SK-N-SH (cell line): ENCODE data around the gene NARS2. TPM values are rescaled to one million over a fixed set of nuclear protein-coding genes. Genes with fewer than 3 reads are reported as not detected.

Experiments
- CTCF ChIA-PET: fragments of 300-600, 350-600 bp; formaldehyde crosslinking; extraction: SDS; loops from one replicate; lab custom pipeline; 2021; lab: Yijun Ruan, JAX
- POLR2A ChIA-PET: fragments of 350-600 bp; sonication (Branson Sonifier 250); formaldehyde crosslinking; extraction: SDS; loops from one replicate; lab custom pipeline; 2020; ENCODE audit warnings: antibody characterized with exemption, inconsistent platforms; lab: Yijun Ruan, JAX
- DNase-seq: peaks from one replicate; pipeline ENCODE4 v3.0.0; 2012
- H2AFZ ChIP-seq: fragments of 200-600 bp; sonication (generic); 2 replicates; pipeline ENCODE4 v1.8.1; 2016; ENCODE audit warnings: antibody characterized with exemption, mild to moderate bottlenecking, low read depth
- H3F3A ChIP-seq: fragments of 200-600 bp; sonication (generic); replicated peaks from 2 replicates; pipeline ENCODE3; 2016; ENCODE audit warnings: antibody characterized with exemption, mild to moderate bottlenecking; ENCODE audit not compliant: insufficient read depth
- H3K27ac ChIP-seq, 2 experiments: fragments of 200-500 bp in 1 of 2; fragments of 200-600 bp in 1 of 2; sonication (Bioruptor generic) in 1 of 2; sonication (generic), shearing (Covaris generic) in 1 of 2; 2 replicates each; pipeline versions ENCODE4 v1.5.1 to v1.6.1; 2014 to 2016; ENCODE audit warnings: low read depth in 2 of 2, inconsistent platforms in 1 of 2, low read length in 1 of 2, mild to moderate bottlenecking in 1 of 2, mixed read lengths in 1 of 2
- H3K27me3 ChIP-seq: fragments of 200-600 bp; sonication (generic), shearing (Covaris generic); 2 replicates; pipeline ENCODE4 v1.6.1; 2016; ENCODE audit warnings: mixed run types; ENCODE audit not compliant: insufficient read depth
- H3K36me3 ChIP-seq, 2 experiments: fragments of 200-500 bp in 1 of 2; fragments of 200-600 bp in 1 of 2; sonication (Bioruptor generic) in 1 of 2; sonication (generic) in 1 of 2; replicated peaks in 1 of 2; 2 replicates each; pipeline versions ENCODE3 to v1.5.1; 2014 to 2016; ENCODE audit warnings: low read length in 1 of 2, mild to moderate bottlenecking in 1 of 2; ENCODE audit not compliant: insufficient read depth in 2 of 2, control insufficient read depth in 1 of 2
- H3K4me1 ChIP-seq, 2 experiments: fragments of 200-500 bp in 1 of 2; fragments of 200-600 bp in 1 of 2; sonication (Bioruptor generic) in 1 of 2; sonication (generic), shearing (Covaris generic) in 1 of 2; 2 replicates each; pipeline versions ENCODE4 v1.5.1 to v1.6.1; 2014 to 2016; ENCODE audit warnings: low read depth in 1 of 2, low read length in 1 of 2, mixed run types in 1 of 2; ENCODE audit not compliant: insufficient read depth in 2 of 2, control insufficient read depth in 1 of 2
- H3K4me2 ChIP-seq: fragments of 200-600 bp; sonication (generic), shearing (Covaris generic); 2 replicates; pipeline ENCODE4 v1.6.1; 2017; ENCODE audit warnings: mixed run types
- H3K4me3 ChIP-seq, 2 experiments: fragments of 200-500 bp in 1 of 2; fragments of 200-600 bp in 1 of 2; sonication (Bioruptor generic) in 1 of 2; sonication (generic), shearing (Covaris generic) in 1 of 2; 2 replicates each; pipeline versions ENCODE4 v1.5.1 to v1.8.1; 2014 to 2016; ENCODE audit warnings: low read depth in 2 of 2, inconsistent platforms in 1 of 2, low read length in 1 of 2, mild to moderate bottlenecking in 1 of 2, mixed read lengths in 1 of 2, moderate library complexity in 1 of 2
- H3K79me2 ChIP-seq: fragments of 200-600 bp; sonication (generic); 2 replicates; pipeline ENCODE4 v1.8.1; 2017; ENCODE audit warnings: mild to moderate bottlenecking; ENCODE audit not compliant: insufficient read depth
- H3K9ac ChIP-seq: fragments of 200-600 bp; sonication (generic); 2 replicates; pipeline ENCODE4 v1.6.1; 2017; ENCODE audit warnings: mixed run types
- H3K9me2 ChIP-seq: fragments of 200-600 bp; sonication (generic); 2 replicates; pipeline ENCODE4 v1.6.1; 2017; ENCODE audit warnings: mixed run types
- H3K9me3 ChIP-seq: fragments of 200-600 bp; sonication (generic); 2 replicates; pipeline ENCODE4 v1.6.1; 2017; ENCODE audit warnings: mixed run types, mild to moderate bottlenecking, moderate library complexity
- H4K20me1 ChIP-seq: fragments of 200-600 bp; sonication (generic); 2 replicates; pipeline ENCODE4 v1.6.1; 2017; ENCODE audit warnings: mild to moderate bottlenecking, mixed run types; ENCODE audit not compliant: insufficient read depth
- EP300 ChIP-seq, 2 experiments: IDR thresholded peaks; 2 replicates each; pipeline versions ENCODE4 v1.4.0 to v1.6.1; 2012; ENCODE audit warnings: borderline replicate concordance in 1 of 2, low read depth in 1 of 2, low read length in 1 of 2
- EZH2phosphoT487 ChIP-seq: fragments of 200-600 bp; sonication (generic); IDR thresholded peaks from 2 replicates; pipeline ENCODE4 v1.6.1; 2017; ENCODE audit warnings: low read depth, mixed run types, mild to moderate bottlenecking, antibody characterized with exemption, moderate library complexity, borderline replicate concordance
- FOXM1 ChIP-seq: IDR thresholded peaks from 2 replicates; pipeline ENCODE4 v1.4.0; 2012; ENCODE audit warnings: low read depth, mild to moderate bottlenecking
- GABPA ChIP-seq: IDR thresholded peaks from 2 replicates; pipeline ENCODE4 v1.4.0; 2012; ENCODE audit warnings: low read depth, mild to moderate bottlenecking
- POLR2AphosphoS5 ChIP-seq: IDR thresholded peaks from 2 replicates; pipeline ENCODE4 v1.6.1; 2012; ENCODE audit warnings: low read depth, low read length
- REST ChIP-seq: IDR thresholded peaks from 2 replicates; pipeline ENCODE4 v1.6.1; 2012; ENCODE audit warnings: mild to moderate bottlenecking, low read depth, low read length, moderate library complexity
- SIN3A ChIP-seq: IDR thresholded peaks from 2 replicates; pipeline ENCODE4 v1.6.1; 2012; ENCODE audit warnings: low read depth, mild to moderate bottlenecking, low read length, moderate library complexity, borderline replicate concordance
- SMC3 ChIP-seq: IDR thresholded peaks from 2 replicates; pipeline ENCODE4 v1.6.1; 2012; ENCODE audit warnings: low read depth, low read length, improper control_type of control experiment
- USF2 ChIP-seq: fragments of 150-350 bp; IDR thresholded peaks from 2 replicates; pipeline ENCODE4 v1.6.1; 2017; ENCODE audit warnings: antibody characterized with exemption, low read length, low read depth, borderline replicate concordance
- WGBS: methylation state at CpG from one replicate; pipeline ENCODE4 v1.1.6; 2017; ENCODE audit warnings: low lambda C conversion rate; 5-methylcytosine and 5-hydroxymethylcytosine counted together
- polyA plus RNA-seq, 3 experiments: library from polyadenylated mRNA; depleted of rRNA; stranded (reverse); fragments of >200 nt; gene quantifications; 2 replicates each; pipeline ENCODE4 v1.2.3, GENCODE V29; 2012

NARS2 gene
- polyA plus RNA-seq, 1 of the 3 experiments (the other 2 are of a cell fraction): 8.9 TPM

GRCh38 chr11:78476066-78476465 lies 98.6 kb downstream of the NARS2 start:
- no CpG with 5 or more reads among the region's 1 CpG for WGBS
- TF ChIP-seq FOXM1: no peak
- no peak for TF ChIP-seq SIN3A
- TF ChIP-seq POLR2AphosphoS5: no peak
- TF ChIP-seq GABPA: no peak
- no peak for TF ChIP-seq SMC3
- no peak for TF ChIP-seq EZH2phosphoT487
- no peak for TF ChIP-seq REST
- Histone ChIP-seq H3K9ac (no peak overlapping the region), H4K20me1 (no peaks in the 10 kb centered on the region), H3K9me3 (no peaks in the 10 kb centered on the region), H3K27ac (no peak overlapping the region), H3K36me3 (peaks cover 4 to 10% of the 10 kb centered on the region in 2 experiments), H3K9me2 (no peaks in the 10 kb centered on the region), H3K4me2 (no peak overlapping the region), H3K79me2 (no peaks in the 10 kb centered on the region), H3K27me3 (no peaks in the 10 kb centered on the region), H3K4me3 (no peak overlapping the region), H2AFZ (no peak overlapping the region), H3F3A (no peaks in the 10 kb centered on the region), H3K4me1 (no peaks in the 10 kb centered on the region)
- no peak for DNase-seq
- ChIA-PET CTCF (interaction anchor here (0.9 kb wide), 1 partner anchor 88 kb away, joined by 3 read pairs; no protein-coding TSS in a partner anchor), POLR2A (no interaction called here)

GRCh38 chr11:78474451-78474850 lies 100.2 kb downstream of the NARS2 start:
- H3F3A ChIP-seq: no peaks in the 10 kb centered on the region
- ChIA-PET POLR2A (no interaction called here), CTCF (no interaction called here)
- H3K27ac ChIP-seq: no peak overlapping the region
- H2AFZ ChIP-seq: no peak overlapping the region
- H4K20me1 ChIP-seq: no peaks in the 10 kb centered on the region
- H3K9me2 ChIP-seq: no peaks in the 10 kb centered on the region
- TF ChIP-seq USF2: no peak
- TF ChIP-seq EP300 (IDR thresholded peaks at IDR 0.05; ENCODE audit: borderline replicate concordance in 1 of 2, low read depth in 1 of 2, low read length in 1 of 2): no peak
- H3K4me1 ChIP-seq: no peaks in the 10 kb centered on the region
- no peak overlapping the region for H3K9ac ChIP-seq
- no peak overlapping the region for H3K4me2 ChIP-seq
- no peak for DNase-seq
- no peaks in the 10 kb centered on the region for H3K27me3 ChIP-seq
- no peaks in the 10 kb centered on the region for H3K9me3 ChIP-seq
- H3K36me3 ChIP-seq: peaks cover 4 to 10% of the 10 kb centered on the region in 2 experiments
- no peak overlapping the region for H3K4me3 ChIP-seq
- H3K79me2 ChIP-seq: no peaks in the 10 kb centered on the region
